Stimulated activated CD8-positive, alpha-beta memory T cell treated with anti-CD3 and anti-CD28 coated beads, Interleukin-7, amount 100 ng/mL, for 24 hours (primary cell): ENCODE measurements around the gene FAM72B.
"Not testable (repeated sequence)": the region's sequence is repeated elsewhere in the genome, so short reads cannot be mapped to it uniquely, and the experiment has no call there.

ENCODE experiments used
- DNase-seq: peaks from one replicate; pipeline ENCODE4 v3.0.0-alpha.2; 2020; ENCODE audit warnings: low read depth

The FAM72B gene

GRCh38 chr1:121200232-121200631 lies 16.1 kb upstream of the FAM72B start:
- not testable (repeated sequence) for DNase-seq

- DNase-seq: not testable (repeated sequence)
Observed at GRCh38 chr1:121199763-121200162, 15.6 kb upstream of the FAM72B start.

GRCh38 chr1:121197095-121197882 lies 13.1 kb upstream of the FAM72B start:
- DNase-seq: not testable (repeated sequence)

GRCh38 chr1:121192512-121192911 lies 8.4 kb upstream of the FAM72B start:
- DNase-seq: not testable (repeated sequence)

GRCh38 chr1:121187914-121188313 lies 3.8 kb upstream of the FAM72B start:
- not testable (repeated sequence) for DNase-seq

GRCh38 chr1:121186191-121186590 lies 2.1 kb upstream of the FAM72B start:
- DNase-seq: not testable (repeated sequence)

GRCh38 chr1:121185140-121185708 lies 1.1 kb upstream of the FAM72B start:
- DNase-seq: not testable (repeated sequence)

- not testable (repeated sequence) for DNase-seq
Observed at GRCh38 chr1:121183867-121184266, 273 bp downstream of the FAM72B start.

GRCh38 chr1:121178197-121178596 lies 5.9 kb downstream of the FAM72B start:
- DNase-seq: not testable (repeated sequence)

- not testable (repeated sequence) for DNase-seq
Observed at GRCh38 chr1:121176649-121177048, 7.5 kb downstream of the FAM72B start.

GRCh38 chr1:121168152-121168668 lies 15.9 kb downstream of the FAM72B start:
- DNase-seq: not testable (repeated sequence)

- not testable (repeated sequence) for DNase-seq
Observed at GRCh38 chr1:121167225-121167738, 16.9 kb downstream of the FAM72B start.

GRCh38 chr1:121165296-121165695 lies 18.8 kb downstream of the FAM72B start:
- DNase-seq: not testable (repeated sequence)

- DNase-seq: not testable (repeated sequence)
Observed at GRCh38 chr1:121163850-121164757, 20.0 kb downstream of the FAM72B start.

- not testable (repeated sequence) for DNase-seq
Observed at GRCh38 chr1:121161199-121161901, 22.8 kb downstream of the FAM72B start.

- DNase-seq: not testable (repeated sequence)
Observed at GRCh38 chr1:121160118-121160517, 24.0 kb downstream of the FAM72B start.

- not testable (repeated sequence) for DNase-seq
Observed at GRCh38 chr1:121157609-121158008, 26.5 kb downstream of the FAM72B start.

GRCh38 chr1:121156958-121157603 lies 27.1 kb downstream of the FAM72B start:
- DNase-seq: not testable (repeated sequence)

GRCh38 chr1:121155671-121156358 lies 28.3 kb downstream of the FAM72B start:
- not testable (repeated sequence) for DNase-seq

GRCh38 chr1:121154811-121155210 lies 29.3 kb downstream of the FAM72B start:
- DNase-seq: not testable (repeated sequence)
